Thyroid gland (tissue), 4 donors: ENCODE data around the gene TRMO. TPM values are rescaled to one million over a fixed set of nuclear protein-coding genes. Genes with fewer than 3 reads are reported as not detected.

Source experiments
- DNase-seq, 2 donors: peaks; one replicate each; pipeline ENCODE4 v3.0.0-alpha.2; 2019
- H3K27ac ChIP-seq, 3 donors: fragments of 200-600 bp; sonication (generic); 1 replicate in 2 of 3; 2 replicates in 1 of 3; pipeline ENCODE4 v1.5.1; 2016 to 2019; ENCODE audit warnings: mild to moderate bottlenecking in 1 of 3, moderate library complexity in 1 of 3
- H3K27me3 ChIP-seq: fragments of 200-600 bp; sonication (generic); one replicate; pipeline ENCODE4 v1.5.1; 2019
- H3K36me3 ChIP-seq, 2 donors: fragments of 200-600 bp; sonication (generic); one replicate each; pipeline ENCODE4 v1.5.1; 2016 to 2019
- H3K4me1 ChIP-seq, 2 donors: fragments of 200-600 bp; sonication (generic); one replicate each; pipeline ENCODE4 v1.5.1; 2017 to 2019
- H3K4me3 ChIP-seq, 3 donors: fragments of 200-600 bp; sonication (generic); replicated peaks in 1 of 3; 1 replicate in 2 of 3; 2 replicates in 1 of 3; pipeline ENCODE4 v1.5.1; 2016; ENCODE audit warnings: mild to moderate bottlenecking in 1 of 3
- H3K9me3 ChIP-seq: fragments of 200-600 bp; sonication (generic); one replicate; pipeline ENCODE4 v1.5.1; 2017
- CTCF ChIP-seq, 6 experiments: fragments of 200-600 bp in 3 of 6; fragments of 450-650 bp in 3 of 6; sonication (generic) in 3 of 6; IDR thresholded peaks; one replicate each; pipeline ENCODE4 v1.5.1; 2016 to 2019; ENCODE audit warnings: antibody characterized with exemption in 6 of 6, mild to moderate bottlenecking in 2 of 6, inconsistent platforms in 1 of 6, moderate library complexity in 1 of 6
- POLR2A ChIP-seq, 2 donors: fragments of 450-650 bp; IDR thresholded peaks; one replicate each; pipeline ENCODE4 v1.6.1; 2017; ENCODE audit warnings: antibody characterized with exemption in 2 of 2, mild to moderate bottlenecking in 2 of 2, moderate library complexity in 1 of 2
- WGBS, 2 donors: methylation state at CpG; one replicate each; pipeline ENCODE4 v1.1.5; 2017; 5-methylcytosine and 5-hydroxymethylcytosine counted together
- intact Hi-C: fragments of 100-400 bp; cut with DNase I; formaldehyde crosslinking; loops from one replicate; pipeline ENCODE4 v1.15.1; 2023
- total RNA-seq, 4 donors: library from RNA; depleted of rRNA; stranded (reverse); fragments of >200 nt; gene quantifications; one replicate each; pipeline ENCODE4 v1.2.3, GENCODE V29; 2016

The TRMO gene
- total RNA-seq, 4 donors from 2014 or later: 56.6 to 81.6 (median 59.0) TPM

DNA sequence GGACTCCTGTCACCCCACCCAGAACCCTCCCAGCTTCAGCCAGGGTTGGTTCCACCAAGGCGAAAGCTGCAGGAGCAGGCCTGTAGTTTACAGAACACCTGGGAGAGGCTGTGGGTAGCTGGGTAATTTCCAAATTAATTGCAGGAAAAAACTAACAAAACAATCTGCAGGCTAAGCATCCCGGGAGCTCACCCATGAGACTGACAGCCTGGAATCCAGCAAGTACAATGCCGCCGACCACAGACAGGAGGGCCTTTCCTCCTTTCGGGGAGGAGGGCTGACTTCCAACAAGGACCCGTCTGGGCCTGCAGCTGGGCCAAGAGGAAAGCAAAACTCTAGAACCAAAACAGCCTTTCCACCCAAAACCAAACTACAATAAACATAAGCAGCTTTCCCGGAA lies 59.0 kb downstream of the TRMO start:
- TF ChIP-seq CTCF (IDR thresholded peaks at IDR 0.05): no peak
- TF ChIP-seq POLR2A (IDR thresholded peaks at IDR 0.05): no peak
- WGBS, 2 donors: 39 to 45% methylated on average over 7 of the region's 7 CpGs
- no peak overlapping the region for H3K4me3 ChIP-seq
- H3K36me3 ChIP-seq: peaks cover under 1 to 10% of the 10 kb centered on the region in 2 donors
- peak; percentile 28 to 29 for DNase-seq
- intact Hi-C loops: no loop called here
- peaks cover 0 to 11% of the 10 kb centered on the region in 2 donors for H3K4me1 ChIP-seq
- H3K9me3 ChIP-seq: no peaks in the 10 kb centered on the region
- no peaks in the 10 kb centered on the region for H3K27me3 ChIP-seq
- H3K27ac ChIP-seq: peak overlapping the region; percentile 7 to 41 (median 16)

- Histone ChIP-seq H3K27me3 (no peaks in the 10 kb centered on the region), H3K36me3 (peaks cover 21 to 32% of the 10 kb centered on the region in 2 donors), H3K4me1 (peaks cover 0 to 11% of the 10 kb centered on the region in 2 donors), H3K27ac (peak overlapping the region; percentile 92 to 97 (median 96)), H3K4me3 (no peak overlapping the region), H3K9me3 (no peaks in the 10 kb centered on the region)
- TF ChIP-seq CTCF (IDR thresholded peaks at IDR 0.05) (no peak), POLR2A (IDR thresholded peaks at IDR 0.05) (no peak)
- 57 to 61% methylated on average over 5 of the region's 5 CpGs for WGBS, 2 donors
- no peak for DNase-seq
- intact Hi-C loops: no loop called here
Measured at GRCh38 chr9:97861148-97861475, 61.2 kb downstream of the TRMO start.

DNA sequence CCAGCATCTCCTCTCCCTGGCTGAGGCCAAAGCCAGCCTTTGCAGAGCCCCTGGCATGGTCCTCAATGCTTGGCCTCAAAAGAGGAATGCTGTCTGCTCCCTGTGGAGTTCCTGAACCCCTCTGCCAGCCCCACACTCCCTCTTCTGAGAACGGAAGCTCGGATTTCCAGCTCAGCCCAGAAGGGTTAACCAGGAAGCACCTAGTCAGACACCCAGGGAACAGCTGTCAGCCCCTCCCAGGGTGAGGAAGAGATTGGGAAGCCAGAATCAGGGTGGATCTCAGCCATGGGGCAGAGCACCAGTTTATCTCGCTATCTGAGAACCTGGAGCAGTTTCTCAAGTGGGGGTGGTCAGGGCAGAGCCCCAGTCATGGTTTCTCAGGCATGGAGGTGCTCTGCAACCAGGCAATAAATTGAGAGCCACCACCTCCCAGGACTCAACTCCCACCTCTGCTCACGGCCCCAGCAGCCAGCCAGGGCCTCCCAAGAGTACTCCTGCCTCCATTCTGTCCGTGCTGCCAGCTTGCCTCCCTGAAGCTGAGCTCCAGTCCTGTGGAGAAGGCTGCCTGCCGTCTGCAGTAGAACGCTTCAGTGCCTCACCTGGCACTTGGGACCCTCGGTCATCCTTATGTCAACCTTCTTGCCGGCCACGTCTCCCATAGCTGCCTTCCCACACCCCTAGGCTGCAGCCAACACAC lies 61.7 kb downstream of the TRMO start:
- Histone ChIP-seq H3K9me3 (no peaks in the 10 kb centered on the region), H3K27me3 (no peaks in the 10 kb centered on the region), H3K27ac (peak overlapping the region; percentile 92 to 97 (median 96)), H3K4me1 (peaks cover 0 to 11% of the 10 kb centered on the region in 2 donors), H3K36me3 (peaks cover 26 to 37% of the 10 kb centered on the region in 2 donors), H3K4me3 (no peak overlapping the region)
- TF ChIP-seq POLR2A (IDR thresholded peaks at IDR 0.05) (peak in 1 of 2 donors; percentile 72), CTCF (IDR thresholded peaks at IDR 0.05) (no peak)
- intact Hi-C loops: no loop called here
- peak; percentile 72 to 78 for DNase-seq
- WGBS, 2 donors: 14 to 25% methylated on average over 9 to 10 of the region's 10 CpGs

- Histone ChIP-seq H3K27ac (peak overlapping the region; percentile 92 to 97 (median 96)), H3K4me3 (peak overlapping the region in 1 of 3 donors; percentile 74), H3K27me3 (no peaks in the 10 kb centered on the region), H3K9me3 (no peaks in the 10 kb centered on the region), H3K36me3 (peaks cover 39 to 49% of the 10 kb centered on the region in 2 donors), H3K4me1 (peaks cover 0 to 11% of the 10 kb centered on the region in 2 donors)
- TF ChIP-seq POLR2A (IDR thresholded peaks at IDR 0.05) (no peak), CTCF (IDR thresholded peaks at IDR 0.05) (no peak)
- DNase-seq: no peak
- intact Hi-C loops: no loop called here
- WGBS, 2 donors: 24 to 31% methylated on average over 2 of the region's 2 CpGs
Measured at GRCh38 chr9:97859346-97859745, 63.0 kb downstream of the TRMO start.

GRCh38 chr9:97858826-97859225 lies 63.5 kb downstream of the TRMO start:
- Histone ChIP-seq H3K27ac (peak overlapping the region; percentile 92 to 97 (median 96)), H3K4me3 (peak overlapping the region in 2 of 3 donors; percentile 74 to 97), H3K4me1 (peaks cover 0 to 11% of the 10 kb centered on the region in 2 donors), H3K27me3 (no peaks in the 10 kb centered on the region), H3K9me3 (no peaks in the 10 kb centered on the region), H3K36me3 (peaks cover 44 to 49% of the 10 kb centered on the region in 2 donors)
- peak; percentile 23 to 54 for DNase-seq
- intact Hi-C loops: no loop called here
- TF ChIP-seq POLR2A (IDR thresholded peaks at IDR 0.05): peak in 1 of 2 donors; percentile 19
- TF ChIP-seq CTCF (IDR thresholded peaks at IDR 0.05): no peak
- WGBS, 2 donors: 11 to 25% methylated on average over 1 of the region's 1 CpG
